Adipose tissue (tissue), 3 donors: ENCODE results near the gene AK5. TPM values are rescaled to one million over a fixed set of nuclear protein-coding genes. Genes with fewer than 3 reads are reported as not detected.

Experiments used
- H3K27ac ChIP-seq: one replicate; pipeline ENCODE4 v1.5.1; 2013; ENCODE audit warnings: low read depth, low read length
- WGBS, 3 donors: extraction: QIAGEN DNeasy Blood & Tissue Kit; methylation state at CpG; one replicate each; pipeline ENCODE4 v1.1.7; 2013; 5-methylcytosine and 5-hydroxymethylcytosine counted together
- polyA plus RNA-seq, 3 donors: library from polyadenylated mRNA; stranded (reverse); fragments of 200-250 nt; gene quantifications; one replicate each; pipeline ENCODE4 v1.2.3, GENCODE V29; 2013
- donor health status: healthy with polysubstance abuse.
- donor health status: Bipolar disorder and iron deficiency.
- donor health status: healthy.

Gene AK5
- under 1 TPM; 0.07 to 0.13 (median 0.11) TPM for polyA plus RNA-seq

DNA sequence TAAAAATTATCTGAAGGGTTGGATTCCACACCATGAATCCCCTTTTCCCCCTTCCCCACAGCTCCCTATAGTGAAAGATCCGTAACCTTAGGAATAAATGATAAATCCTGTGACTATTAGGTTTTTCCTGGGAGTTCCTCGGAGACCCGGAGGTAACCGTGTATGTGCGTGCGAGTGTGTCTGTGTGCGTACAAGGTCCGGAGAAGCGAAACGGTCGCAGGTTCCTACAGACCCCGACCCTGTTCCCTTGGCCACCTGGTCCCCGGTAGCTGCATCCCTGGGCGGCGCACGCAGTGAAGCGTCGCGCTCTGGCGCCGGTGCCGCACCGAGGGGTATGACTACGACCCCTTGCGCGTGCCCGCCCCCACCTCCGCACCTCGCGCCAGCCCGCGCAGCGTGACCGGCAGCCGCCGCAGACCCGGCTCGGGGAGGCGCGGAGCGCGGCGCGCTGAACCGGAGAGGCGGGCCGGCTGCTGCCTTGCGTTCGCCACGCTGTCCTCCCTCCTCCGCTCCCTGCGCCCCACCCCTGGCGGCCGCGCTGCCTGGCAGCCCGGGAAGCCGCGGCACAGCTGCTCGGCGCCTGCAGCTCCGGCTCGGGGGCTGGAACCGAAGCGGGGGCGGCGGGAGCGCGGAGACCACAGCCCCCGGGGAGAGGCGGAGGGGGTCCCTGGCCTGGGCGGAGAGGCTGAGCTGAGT lies at the start of gene AK5:
Gene AK5, plus strand, starts transcription at position 529 of the 696 bp plus-strand sequence. CDS start 295 bp downstream, outside the sequence.
- H3K27ac ChIP-seq = no peak within 1 kb of the TSS
- 2 to 3% (median 3%) methylated on average over 54 to 71 of the region's 71 CpGs for WGBS, 3 donors

DNA sequence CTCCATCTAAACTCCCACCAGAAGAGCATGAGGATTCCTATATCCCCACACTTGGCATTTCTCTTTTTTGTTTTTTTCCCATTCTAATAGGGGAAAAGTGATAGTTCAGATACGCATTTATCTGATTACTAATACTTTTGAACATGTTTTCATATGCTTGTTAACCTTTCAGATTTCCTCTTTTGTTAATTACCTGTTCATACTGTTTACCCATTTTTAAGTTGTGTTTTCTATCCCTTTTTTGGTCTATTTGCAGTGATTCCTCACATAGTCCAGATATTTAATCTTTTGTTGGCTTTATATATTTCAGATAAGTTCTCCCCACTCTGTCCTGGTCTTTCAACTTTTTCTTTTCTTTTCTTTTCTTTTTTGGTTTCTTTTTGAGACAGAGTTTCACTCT lies 49.0 kb upstream of the AK5 start:
- WGBS, 3 donors = 92 to 100% (median 100%) methylated on average over 1 of the region's 1 CpG
- H3K27ac ChIP-seq = no peak overlapping the region

DNA sequence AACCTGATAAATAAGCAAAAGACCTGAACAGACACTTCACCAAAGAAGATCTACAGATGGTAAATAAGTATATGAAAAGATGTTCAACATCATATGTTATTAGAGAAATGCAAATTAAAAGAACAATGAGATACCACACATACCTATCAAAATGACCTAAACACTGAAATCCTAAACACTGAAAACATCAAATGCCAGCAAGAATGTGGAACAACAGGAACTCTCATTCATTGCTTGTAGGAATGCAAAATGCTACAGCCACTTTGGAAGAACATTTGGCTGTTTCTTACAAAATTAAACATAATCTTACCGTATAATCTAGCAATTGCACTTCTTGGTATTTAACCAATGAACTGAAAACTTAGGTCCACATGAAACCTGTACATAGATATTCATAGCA lies 47.7 kb upstream of the AK5 start:
- WGBS, 3 donors = 91 to 94% (median 92%) methylated on average over 1 of the region's 1 CpG
- H3K27ac ChIP-seq = no peak overlapping the region

DNA sequence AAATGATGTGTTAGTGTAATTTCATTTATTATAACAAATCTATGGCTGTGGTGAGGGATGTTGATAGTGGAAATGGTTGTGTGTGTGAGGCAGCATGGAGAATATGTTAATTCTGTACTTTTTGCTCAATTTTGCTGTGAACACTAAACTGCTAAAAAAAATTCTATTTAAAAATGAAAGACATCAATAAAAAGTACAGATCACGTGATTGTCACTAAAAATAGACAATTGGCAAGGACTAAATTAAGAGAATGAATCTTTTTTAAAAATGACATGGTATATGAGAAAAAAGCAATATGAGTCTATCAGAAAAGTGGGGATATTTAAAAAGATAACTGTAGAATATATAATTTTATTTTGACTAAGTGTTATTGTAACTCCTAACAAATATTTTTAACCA lies 46.9 kb upstream of the AK5 start:
- 57 to 75% (median 67%) methylated on average over 1 of the region's 1 CpG for WGBS, 3 donors
- no peak overlapping the region for H3K27ac ChIP-seq

DNA sequence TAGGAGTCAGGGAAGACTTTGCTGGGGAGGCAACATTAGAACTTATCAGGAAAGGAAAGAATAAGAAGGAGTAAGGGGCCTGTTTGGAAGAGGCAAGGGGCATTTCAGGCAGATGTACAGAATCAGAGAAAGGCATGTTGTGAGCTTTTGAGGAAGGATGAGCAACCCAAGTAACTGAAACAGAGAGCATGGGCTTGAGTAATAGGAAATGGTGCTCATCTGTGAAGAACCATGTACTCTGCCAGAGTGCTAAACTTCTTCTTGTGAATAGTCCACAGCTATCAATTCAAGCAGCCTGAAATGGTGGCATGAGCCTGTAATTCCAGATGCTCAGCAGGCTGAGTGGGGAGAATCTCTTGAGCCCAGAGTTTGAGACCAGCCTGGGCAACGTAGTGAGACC lies 43.4 kb upstream of the AK5 start:
- H3K27ac ChIP-seq = no peak overlapping the region
- WGBS, 3 donors = 65 to 71% (median 69%) methylated on average over 1 of the region's 1 CpG

DNA sequence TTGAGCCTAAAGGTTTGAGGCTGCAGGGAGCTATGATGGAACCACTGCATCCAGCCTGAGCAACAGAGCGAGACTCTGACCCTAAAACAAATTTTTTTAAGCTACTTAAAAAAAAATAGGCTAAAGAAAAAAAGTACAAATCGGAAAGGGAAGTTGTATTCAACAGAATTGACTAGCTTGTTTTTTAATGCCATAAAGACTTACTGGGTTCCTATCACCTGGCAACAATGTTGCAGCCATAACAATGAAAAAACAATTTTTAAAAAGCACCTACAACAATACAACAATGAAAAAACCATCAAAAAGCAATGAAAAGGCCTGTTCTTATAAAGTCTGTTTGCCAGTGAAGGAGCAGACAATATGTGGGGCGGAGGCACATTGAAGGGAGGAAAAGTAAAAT lies 42.5 kb upstream of the AK5 start:
- no peak overlapping the region for H3K27ac ChIP-seq
- 66 to 80% (median 80%) methylated on average over 3 of the region's 3 CpGs for WGBS, 3 donors

- no peak overlapping the region for H3K27ac ChIP-seq
- 69 to 74% (median 71%) methylated on average over 2 of the region's 2 CpGs for WGBS, 3 donors
Measured at GRCh38 chr1:77245830-77246229, 36.0 kb upstream of the AK5 start.

GRCh38 chr1:77250126-77250525 lies 31.7 kb upstream of the AK5 start:
- WGBS, 3 donors = 75 to 90% (median 88%) methylated on average over 1 of the region's 1 CpG
- H3K27ac ChIP-seq = no peak overlapping the region

GRCh38 chr1:77253211-77253610 lies 28.6 kb upstream of the AK5 start:
- WGBS, 3 donors = 55 to 72% (median 63%) methylated on average over 1 of the region's 1 CpG
- no peak overlapping the region for H3K27ac ChIP-seq

DNA sequence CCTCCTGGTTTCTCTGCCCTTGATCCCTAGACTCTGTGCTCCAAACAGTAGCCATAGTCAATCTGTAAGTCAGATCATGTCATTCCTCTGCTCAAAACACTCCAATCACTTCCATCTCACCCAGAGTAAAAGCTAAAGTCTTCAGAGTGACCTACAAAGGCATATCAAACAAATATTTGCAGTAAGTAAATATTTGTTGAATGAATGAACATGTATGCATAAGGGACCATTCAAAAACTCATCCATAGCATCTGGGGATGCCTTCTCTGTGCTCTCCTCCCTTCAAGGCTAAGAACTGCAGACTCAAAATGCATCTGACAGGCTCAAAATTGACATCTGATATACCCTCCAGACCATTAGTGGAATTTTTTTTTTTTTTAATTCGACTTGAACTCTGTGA lies 18.1 kb upstream of the AK5 start:
- no peak overlapping the region for H3K27ac ChIP-seq
- 33 to 64% (median 52%) methylated on average over 1 of the region's 1 CpG for WGBS, 3 donors

GRCh38 chr1:77265180-77265579 lies 16.6 kb upstream of the AK5 start:
- H3K27ac ChIP-seq = no peak overlapping the region
- 65 to 78% (median 75%) methylated on average over 1 of the region's 1 CpG for WGBS, 3 donors

DNA sequence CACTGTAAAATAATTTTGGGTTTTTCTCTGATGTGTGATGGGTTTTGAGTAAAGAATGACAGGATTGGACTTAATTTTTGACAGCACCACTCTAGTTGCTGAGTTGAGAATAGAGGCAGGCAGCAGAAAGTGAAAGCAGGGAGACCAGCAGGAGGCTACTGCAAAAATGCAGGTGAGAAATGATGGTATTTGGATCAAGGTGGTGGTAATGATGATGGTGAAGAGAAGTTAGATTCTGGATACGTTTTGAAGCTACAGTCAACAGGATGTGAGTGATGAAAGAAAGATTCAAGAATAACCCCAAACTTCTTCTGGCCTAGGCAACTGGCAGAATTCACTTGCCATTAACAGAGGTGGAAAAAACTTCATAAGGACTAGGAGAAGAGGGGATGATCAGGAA lies 14.8 kb upstream of the AK5 start:
- 30 to 44% (median 36%) methylated on average over 1 of the region's 1 CpG for WGBS, 3 donors
- H3K27ac ChIP-seq = no peak overlapping the region

- no peak overlapping the region for H3K27ac ChIP-seq
Measured at GRCh38 chr1:77271852-77272580, 9.8 kb upstream of the AK5 start.

- no peak overlapping the region for H3K27ac ChIP-seq
Measured at GRCh38 chr1:77273891-77274290, 7.9 kb upstream of the AK5 start.

- 58 to 69% (median 66%) methylated on average over 5 of the region's 5 CpGs for WGBS, 3 donors
- no peak overlapping the region for H3K27ac ChIP-seq
Measured at GRCh38 chr1:77275194-77275593, 6.6 kb upstream of the AK5 start.

DNA sequence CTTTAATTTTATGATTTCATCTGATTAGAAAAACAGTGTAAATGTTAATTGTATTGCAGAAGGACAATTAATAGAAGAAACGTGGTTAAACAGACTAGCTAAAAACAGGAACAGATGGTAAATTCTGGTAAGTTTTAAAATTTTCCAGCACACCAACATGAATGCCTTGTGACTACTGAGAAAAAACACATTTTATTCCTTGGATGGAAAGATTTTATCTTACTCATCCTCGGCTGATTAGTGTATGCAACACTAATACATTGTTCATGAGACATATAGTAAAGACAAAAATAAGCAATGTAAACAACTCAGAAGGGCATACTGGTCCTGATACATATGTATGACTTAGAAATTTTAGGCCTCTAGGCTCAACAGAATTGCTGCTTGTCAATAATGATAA lies 4.9 kb upstream of the AK5 start:
- 52 to 55% (median 53%) methylated on average over 2 of the region's 2 CpGs for WGBS, 3 donors
- H3K27ac ChIP-seq = no peak overlapping the region

- no peak overlapping the region for H3K27ac ChIP-seq
- 48 to 67% (median 49%) methylated on average over 2 of the region's 2 CpGs for WGBS, 3 donors
Measured at GRCh38 chr1:77279929-77280328, 1.9 kb upstream of the AK5 start.

DNA sequence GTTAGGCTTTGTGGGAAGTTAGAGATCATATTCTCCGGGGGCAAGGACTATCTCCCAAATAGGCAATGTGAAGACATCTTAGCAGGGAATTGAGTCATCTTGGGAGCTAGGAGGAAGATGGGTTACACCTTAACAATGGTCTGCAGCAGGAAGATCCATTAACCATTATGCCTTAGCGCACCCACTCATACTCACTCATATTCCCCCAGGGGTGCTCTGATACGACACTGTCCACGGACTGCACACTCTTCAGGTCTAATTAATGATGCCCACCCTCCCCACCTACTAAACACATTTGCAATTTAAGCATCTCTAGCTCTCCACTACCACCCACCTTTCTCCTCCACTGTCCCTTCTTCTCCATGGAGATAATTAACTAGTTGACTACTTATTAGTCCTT lies 857 bp upstream of the AK5 start:
- H3K27ac ChIP-seq = no peak overlapping the region
- WGBS, 3 donors = 79 to 88% (median 86%) methylated on average over 4 of the region's 4 CpGs

DNA sequence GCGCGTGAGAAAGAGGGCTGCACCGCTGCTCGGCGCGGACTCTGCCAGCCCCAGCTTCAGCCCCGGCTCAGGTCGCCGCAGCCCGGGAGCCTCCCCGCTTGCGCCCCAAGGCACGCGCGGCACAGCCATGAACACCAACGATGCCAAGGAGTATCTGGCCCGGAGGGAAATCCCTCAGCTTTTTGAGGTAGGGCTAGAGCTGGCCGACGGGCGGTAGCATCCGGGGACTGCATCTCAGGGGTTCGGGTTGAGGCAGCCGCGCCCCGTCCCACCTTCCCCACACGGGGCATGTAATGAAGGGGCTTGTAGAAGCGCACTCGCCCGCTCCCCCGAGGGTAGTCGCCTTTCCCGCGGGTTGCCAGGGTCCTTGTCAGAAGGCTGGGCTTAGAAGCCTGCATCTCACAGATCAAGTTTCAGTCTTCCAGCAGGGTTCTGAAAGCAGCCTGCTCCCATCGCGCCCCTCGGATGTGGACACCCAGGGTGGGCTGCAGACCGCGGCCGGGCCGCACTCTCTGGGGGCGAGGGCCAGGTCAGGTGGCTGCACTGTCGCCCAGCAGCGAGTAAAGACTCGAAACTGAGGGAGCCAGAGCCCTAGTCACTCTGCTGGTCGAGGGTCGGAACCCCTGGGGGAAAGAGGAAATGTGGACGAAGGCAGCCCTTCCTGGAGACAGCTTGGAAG lies 507 bp downstream of the AK5 start:
- 1% methylated on average over 47 of the region's 47 CpGs for WGBS, 3 donors
- no peak overlapping the region for H3K27ac ChIP-seq
